GM12878 (cell line): ENCODE results near the gene PREX1. TPM values are rescaled to one million over a fixed set of nuclear protein-coding genes. Genes with fewer than 3 reads are reported as not detected.
A peak's percentile ranks its signal among the peaks of the same experiment; 100 is the strongest.

Experiments
- ASH2L ChIP-seq: fragments of 300-600, 200-600 bp; sonication (generic); IDR thresholded peaks from 2 replicates; pipeline ENCODE4 v1.6.1; 2017; ENCODE audit warnings: low read depth, mild to moderate bottlenecking, borderline replicate concordance
- BHLHE40 ChIP-seq, 2 experiments: fragments of 450-650 bp in 1 of 2; IDR thresholded peaks; 2 replicates each; pipeline ENCODE4 v1.6.1; 2011 to 2017; ENCODE audit warnings: low read depth in 2 of 2, borderline replicate concordance in 1 of 2, improper control_type of control experiment in 1 of 2, low read length in 1 of 2, mild to moderate bottlenecking in 1 of 2
- CBFB ChIP-seq: IDR thresholded peaks from 2 replicates; pipeline ENCODE4 v1.6.1; 2016; ENCODE audit warnings: antibody characterized with exemption, low read depth
- FOS ChIP-seq: IDR thresholded peaks from 3 replicates; pipeline ENCODE4 v1.6.1; 2011; ENCODE audit warnings: borderline replicate concordance; ENCODE audit not compliant: insufficient read length; ENCODE audit errors: extremely low read depth
- HCFC1 ChIP-seq: fragments of 150-350 bp; IDR thresholded peaks from 2 replicates; pipeline ENCODE4 v1.6.1; 2014; ENCODE audit warnings: low read length
- HDAC6 ChIP-seq: fragments of 200-600 bp; sonication (generic); IDR thresholded peaks from one replicate; pipeline ENCODE4 v1.8.0; 2017; ENCODE audit warnings: antibody characterized with exemption; ENCODE audit not compliant: unreplicated experiment
- LARP7 ChIP-seq: fragments of 450-650 bp; IDR thresholded peaks from 2 replicates; pipeline ENCODE4 v1.6.1; 2017; ENCODE audit warnings: mild to moderate bottlenecking
- NFXL1 ChIP-seq: fragments of 450-650 bp; IDR thresholded peaks from 2 replicates; pipeline ENCODE4 v1.6.1; 2017; ENCODE audit warnings: antibody characterized with exemption, mild to moderate bottlenecking, borderline replicate concordance
- PAX5 ChIP-seq: IDR thresholded peaks from 2 replicates; pipeline ENCODE4 v1.6.1; 2011; ENCODE audit warnings: low read depth, low read length, borderline replicate concordance
- POLR2AphosphoS5 ChIP-seq: IDR thresholded peaks from 2 replicates; pipeline ENCODE4 v1.6.1; 2011; ENCODE audit warnings: mild to moderate bottlenecking, low read length, inconsistent platforms
- RUNX3 ChIP-seq: IDR thresholded peaks from 2 replicates; pipeline ENCODE4 v1.6.1; 2012; ENCODE audit warnings: low read length, inconsistent platforms
- SIX5 ChIP-seq: IDR thresholded peaks from 2 replicates; pipeline ENCODE4 v1.6.1; 2011; ENCODE audit warnings: mild to moderate bottlenecking, low read depth, low read length, moderate library complexity; ENCODE audit not compliant: severe bottlenecking
- SMC3 ChIP-seq: IDR thresholded peaks from 2 replicates; pipeline ENCODE4 v1.6.1; 2011; ENCODE audit warnings: low read length, improper control_type of control experiment, borderline replicate concordance
- SUPT20H ChIP-seq: IDR thresholded peaks from 2 replicates; pipeline ENCODE4 v1.6.1; 2011; ENCODE audit warnings: low read depth, mild to moderate bottlenecking, low read length, moderate library complexity, borderline replicate concordance; ENCODE audit not compliant: control insufficient read depth
- TCF7 ChIP-seq: IDR thresholded peaks from 2 replicates; pipeline ENCODE4 v1.6.1; 2014; ENCODE audit warnings: antibody characterized with exemption, borderline replicate concordance
- ZNF24 ChIP-seq: fragments of 450-650 bp; IDR thresholded peaks from 2 replicates; pipeline ENCODE4 v1.6.1; 2017; ENCODE audit warnings: antibody characterized with exemption, mild to moderate bottlenecking
- polyA plus RNA-seq, 11 experiments: library from polyadenylated mRNA; depleted of rRNA in 4 of 11; unstranded in 6 of 11; stranded (reverse) in 5 of 11; fragments of >200 nt; fragmentation: Nextera tagmentation in 4 of 11; fragmentation: Illumina TruSeq in 1 of 11; extraction: Ambion mirVana in 4 of 11; extraction: Trizol in 1 of 11; gene quantifications; 1 replicate in 1 of 11; 2 replicates in 10 of 11; pipeline versions ENCODE4 v1.2.1 to v1.2.3, GENCODE V29; 2011 to 2016; ENCODE audit warnings: inconsistent platforms in 2 of 11, missing spikeins in 2 of 11, low read depth in 1 of 11
- total RNA-seq, 4 experiments: library from RNA; depleted of rRNA in 3 of 4; stranded (reverse); fragments of >200 nt in 3 of 4; fragmentation: Illumina TruSeq in 1 of 4; extraction: Trizol in 1 of 4; gene quantifications; 2 replicates each; pipeline versions ENCODE4 v1.2.1 to v1.2.3, GENCODE V29; 2013 to 2021
- TF ChIP-seq, protein P1 (sequence below): IDR thresholded peaks from 2 replicates; pipeline ENCODE4 v1.6.1; 2011; ENCODE audit warnings: low read depth, mild to moderate bottlenecking, low read length, moderate library complexity, borderline replicate concordance; ENCODE audit errors: extremely low read depth
- TF ChIP-seq, protein P2 (sequence below): fragments of 450-650 bp; formaldehyde crosslinking; IDR thresholded peaks from 2 replicates; pipeline ENCODE4 v1.4.0; 2020; ENCODE audit warnings: mild to moderate bottlenecking, moderate library complexity
- TF ChIP-seq, protein P3 (sequence below), 3 experiments: IDR thresholded peaks in 2 of 3; conservative IDR thresholded peaks in 1 of 3; 2 replicates each; pipeline ENCODE4 v1.5.1; 2011; ENCODE audit warnings: low read depth in 3 of 3, low read length in 3 of 3, mild to moderate bottlenecking in 3 of 3, control low read depth in 2 of 3, moderate library complexity in 2 of 3, inconsistent platforms in 1 of 3, mixed read lengths in 1 of 3; ENCODE audit not compliant: control insufficient read depth in 2 of 3, insufficient read depth in 1 of 3; ENCODE audit errors: extremely low read depth in 1 of 3
- TF ChIP-seq, protein P4 (sequence below): fragments of 450-650 bp; IDR thresholded peaks from 2 replicates; pipeline ENCODE4 v1.6.1; 2016; ENCODE audit warnings: mild to moderate bottlenecking
- TF ChIP-seq, protein P5 (sequence below): fragments of 450-650 bp; conservative IDR thresholded peaks from 2 replicates; pipeline ENCODE4 v1.6.1; 2017; ENCODE audit warnings: mild to moderate bottlenecking, moderate library complexity

Gene PREX1
- total and polyA plus RNA-seq, 10 of the 15 experiments (the other 5 are each of a cell fraction or from before 2014, with no cell fraction given), result 2.6 to 114 (median 38.9) TPM

DNA sequence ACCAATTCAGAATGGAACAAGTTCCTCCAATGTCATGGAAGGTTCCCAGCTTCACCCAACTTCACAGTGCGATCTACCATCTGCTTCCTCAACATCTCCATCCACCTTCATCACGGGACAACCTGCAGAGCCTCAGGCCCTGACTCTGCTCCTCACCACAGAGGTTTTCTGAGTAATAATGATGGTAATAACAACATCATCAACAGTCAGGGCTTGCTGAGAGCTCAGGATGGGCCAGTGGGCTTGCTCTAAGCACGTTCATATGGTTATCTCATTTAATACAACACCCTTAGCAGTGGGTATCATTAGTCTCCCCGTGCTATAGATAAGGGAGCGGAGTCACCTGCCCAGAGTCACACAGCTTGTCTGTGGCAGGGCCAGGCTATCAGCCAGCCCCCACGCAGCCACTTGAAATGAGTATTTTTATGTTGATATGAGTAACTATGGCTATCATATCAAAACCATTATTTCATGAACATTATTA is 38.6 kb downstream of the PREX1 start (continued):
- TF ChIP-seq BHLHE40 (IDR thresholded peaks at IDR 0.05; ENCODE audit: borderline replicate concordance in 1 of 2, low read depth in 2 of 2, low read length in 1 of 2), result peak in 1 of 2 experiments; percentile 42; a peak in 1 of 4 replicates
- no peak for TF ChIP-seq FOS
- TF ChIP-seq ZNF24, result no peak
- TF ChIP-seq, protein P1, sequence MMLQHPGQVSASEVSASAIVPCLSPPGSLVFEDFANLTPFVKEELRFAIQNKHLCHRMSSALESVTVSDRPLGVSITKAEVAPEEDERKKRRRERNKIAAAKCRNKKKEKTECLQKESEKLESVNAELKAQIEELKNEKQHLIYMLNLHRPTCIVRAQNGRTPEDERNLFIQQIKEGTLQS, result no peak
- no peak for TF ChIP-seq NFXL1
- peak; percentile 54 for TF ChIP-seq POLR2AphosphoS5
- TF ChIP-seq, protein P2, sequence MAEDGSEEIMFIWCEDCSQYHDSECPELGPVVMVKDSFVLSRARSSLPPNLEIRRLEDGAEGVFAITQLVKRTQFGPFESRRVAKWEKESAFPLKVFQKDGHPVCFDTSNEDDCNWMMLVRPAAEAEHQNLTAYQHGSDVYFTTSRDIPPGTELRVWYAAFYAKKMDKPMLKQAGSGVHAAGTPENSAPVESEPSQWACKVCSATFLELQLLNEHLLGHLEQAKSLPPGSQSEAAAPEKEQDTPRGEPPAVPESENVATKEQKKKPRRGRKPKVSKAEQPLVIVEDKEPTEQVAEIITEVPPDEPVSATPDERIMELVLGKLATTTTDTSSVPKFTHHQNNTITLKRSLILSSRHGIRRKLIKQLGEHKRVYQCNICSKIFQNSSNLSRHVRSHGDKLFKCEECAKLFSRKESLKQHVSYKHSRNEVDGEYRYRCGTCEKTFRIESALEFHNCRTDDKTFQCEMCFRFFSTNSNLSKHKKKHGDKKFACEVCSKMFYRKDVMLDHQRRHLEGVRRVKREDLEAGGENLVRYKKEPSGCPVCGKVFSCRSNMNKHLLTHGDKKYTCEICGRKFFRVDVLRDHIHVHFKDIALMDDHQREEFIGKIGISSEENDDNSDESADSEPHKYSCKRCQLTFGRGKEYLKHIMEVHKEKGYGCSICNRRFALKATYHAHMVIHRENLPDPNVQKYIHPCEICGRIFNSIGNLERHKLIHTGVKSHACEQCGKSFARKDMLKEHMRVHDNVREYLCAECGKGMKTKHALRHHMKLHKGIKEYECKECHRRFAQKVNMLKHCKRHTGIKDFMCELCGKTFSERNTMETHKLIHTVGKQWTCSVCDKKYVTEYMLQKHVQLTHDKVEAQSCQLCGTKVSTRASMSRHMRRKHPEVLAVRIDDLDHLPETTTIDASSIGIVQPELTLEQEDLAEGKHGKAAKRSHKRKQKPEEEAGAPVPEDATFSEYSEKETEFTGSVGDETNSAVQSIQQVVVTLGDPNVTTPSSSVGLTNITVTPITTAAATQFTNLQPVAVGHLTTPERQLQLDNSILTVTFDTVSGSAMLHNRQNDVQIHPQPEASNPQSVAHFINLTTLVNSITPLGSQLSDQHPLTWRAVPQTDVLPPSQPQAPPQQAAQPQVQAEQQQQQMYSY (CRISPR knock-in tag), result no peak
- TF ChIP-seq, protein P3, sequence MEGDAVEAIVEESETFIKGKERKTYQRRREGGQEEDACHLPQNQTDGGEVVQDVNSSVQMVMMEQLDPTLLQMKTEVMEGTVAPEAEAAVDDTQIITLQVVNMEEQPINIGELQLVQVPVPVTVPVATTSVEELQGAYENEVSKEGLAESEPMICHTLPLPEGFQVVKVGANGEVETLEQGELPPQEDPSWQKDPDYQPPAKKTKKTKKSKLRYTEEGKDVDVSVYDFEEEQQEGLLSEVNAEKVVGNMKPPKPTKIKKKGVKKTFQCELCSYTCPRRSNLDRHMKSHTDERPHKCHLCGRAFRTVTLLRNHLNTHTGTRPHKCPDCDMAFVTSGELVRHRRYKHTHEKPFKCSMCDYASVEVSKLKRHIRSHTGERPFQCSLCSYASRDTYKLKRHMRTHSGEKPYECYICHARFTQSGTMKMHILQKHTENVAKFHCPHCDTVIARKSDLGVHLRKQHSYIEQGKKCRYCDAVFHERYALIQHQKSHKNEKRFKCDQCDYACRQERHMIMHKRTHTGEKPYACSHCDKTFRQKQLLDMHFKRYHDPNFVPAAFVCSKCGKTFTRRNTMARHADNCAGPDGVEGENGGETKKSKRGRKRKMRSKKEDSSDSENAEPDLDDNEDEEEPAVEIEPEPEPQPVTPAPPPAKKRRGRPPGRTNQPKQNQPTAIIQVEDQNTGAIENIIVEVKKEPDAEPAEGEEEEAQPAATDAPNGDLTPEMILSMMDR (IDR thresholded peaks at IDR 0.05 in 2 of 3, conservative IDR thresholded peaks at IDR 0.05 in 1 of 3; ENCODE audit: control insufficient read depth in 2 of 3, extremely low read depth in 1 of 3, insufficient read depth in 1 of 3, low read depth in 3 of 3, low read length in 3 of 3), result no peak
- TF ChIP-seq CBFB, result peak; percentile 19; the same call in 1 of the 2 replicates
- no peak for TF ChIP-seq LARP7
- peak; percentile 66 for TF ChIP-seq RUNX3
- TF ChIP-seq TCF7, result no peak
- TF ChIP-seq ASH2L, result no peak
- no peak for TF ChIP-seq SIX5
- TF ChIP-seq SUPT20H, result no peak
- TF ChIP-seq, protein P4, sequence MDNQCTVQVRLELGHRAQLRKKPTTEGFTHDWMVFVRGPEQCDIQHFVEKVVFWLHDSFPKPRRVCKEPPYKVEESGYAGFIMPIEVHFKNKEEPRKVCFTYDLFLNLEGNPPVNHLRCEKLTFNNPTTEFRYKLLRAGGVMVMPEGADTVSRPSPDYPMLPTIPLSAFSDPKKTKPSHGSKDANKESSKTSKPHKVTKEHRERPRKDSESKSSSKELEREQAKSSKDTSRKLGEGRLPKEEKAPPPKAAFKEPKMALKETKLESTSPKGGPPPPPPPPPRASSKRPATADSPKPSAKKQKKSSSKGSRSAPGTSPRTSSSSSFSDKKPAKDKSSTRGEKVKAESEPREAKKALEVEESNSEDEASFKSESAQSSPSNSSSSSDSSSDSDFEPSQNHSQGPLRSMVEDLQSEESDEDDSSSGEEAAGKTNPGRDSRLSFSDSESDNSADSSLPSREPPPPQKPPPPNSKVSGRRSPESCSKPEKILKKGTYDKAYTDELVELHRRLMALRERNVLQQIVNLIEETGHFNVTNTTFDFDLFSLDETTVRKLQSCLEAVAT, result no peak
- TF ChIP-seq HDAC6, result no peak
- TF ChIP-seq PAX5, result peak; percentile 34; the same call in 1 of the 2 replicates
- TF ChIP-seq, protein P5, sequence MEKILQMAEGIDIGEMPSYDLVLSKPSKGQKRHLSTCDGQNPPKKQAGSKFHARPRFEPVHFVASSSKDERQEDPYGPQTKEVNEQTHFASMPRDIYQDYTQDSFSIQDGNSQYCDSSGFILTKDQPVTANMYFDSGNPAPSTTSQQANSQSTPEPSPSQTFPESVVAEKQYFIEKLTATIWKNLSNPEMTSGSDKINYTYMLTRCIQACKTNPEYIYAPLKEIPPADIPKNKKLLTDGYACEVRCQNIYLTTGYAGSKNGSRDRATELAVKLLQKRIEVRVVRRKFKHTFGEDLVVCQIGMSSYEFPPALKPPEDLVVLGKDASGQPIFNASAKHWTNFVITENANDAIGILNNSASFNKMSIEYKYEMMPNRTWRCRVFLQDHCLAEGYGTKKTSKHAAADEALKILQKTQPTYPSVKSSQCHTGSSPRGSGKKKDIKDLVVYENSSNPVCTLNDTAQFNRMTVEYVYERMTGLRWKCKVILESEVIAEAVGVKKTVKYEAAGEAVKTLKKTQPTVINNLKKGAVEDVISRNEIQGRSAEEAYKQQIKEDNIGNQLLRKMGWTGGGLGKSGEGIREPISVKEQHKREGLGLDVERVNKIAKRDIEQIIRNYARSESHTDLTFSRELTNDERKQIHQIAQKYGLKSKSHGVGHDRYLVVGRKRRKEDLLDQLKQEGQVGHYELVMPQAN, result no peak
- no peak for TF ChIP-seq SMC3
- no peak for TF ChIP-seq HCFC1
